Head of caudate nucleus (tissue), 42 donors: Measurements from ENCODE around the gene NR1D1.

ENCODE experiments used
- DNase-seq, 42 donors: peaks; one replicate each; pipeline versions ENCODE4 v3.0.0 to v3.0.0-alpha.2; 2020 to 2021; ENCODE audit warnings: mixed read lengths in 7 of 42
- intact Hi-C: fragments of 100-400 bp; cut with DNase I; formaldehyde crosslinking; loops from one replicate; pipeline ENCODE4 v1.15.0; 2022

NR1D1 gene

DNA sequence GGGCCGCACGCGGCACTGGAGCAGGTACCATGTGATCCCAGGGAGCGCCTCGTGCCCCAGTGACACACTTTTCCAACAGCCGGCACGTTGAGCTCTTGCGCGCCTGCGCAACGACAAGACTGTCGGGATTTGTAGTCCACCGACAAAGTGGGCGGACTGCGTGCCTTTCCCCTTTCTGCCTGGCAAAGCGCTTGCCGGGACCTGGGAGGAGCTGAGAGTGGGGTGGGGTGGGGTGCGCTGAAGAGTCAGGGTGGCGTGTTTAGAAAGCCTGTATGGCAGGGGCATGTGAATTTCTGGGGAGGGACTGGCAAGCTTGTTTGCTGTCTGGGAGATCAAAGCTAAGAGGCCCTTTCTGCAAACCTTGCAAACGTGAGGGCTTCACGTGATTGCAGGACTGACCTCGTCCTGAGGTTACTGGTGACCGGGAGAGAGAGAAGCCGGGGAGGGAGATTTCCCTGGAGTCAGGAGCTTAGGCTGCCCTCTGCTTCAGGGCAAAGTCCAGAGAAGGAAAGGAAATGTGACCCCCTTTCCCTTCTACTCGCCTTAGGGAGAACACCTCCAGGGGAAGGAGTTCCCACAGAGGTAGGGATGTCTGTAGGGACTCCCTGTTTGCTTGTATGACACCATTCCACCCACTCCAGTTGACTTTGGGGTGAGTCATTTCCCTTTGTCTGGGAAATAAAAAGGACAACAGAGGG is 429 bp upstream of the NR1D1 start:
- DNase-seq: peak; percentile 91 to 100 (median 98)
- intact Hi-C loops: no loop called here

DNA sequence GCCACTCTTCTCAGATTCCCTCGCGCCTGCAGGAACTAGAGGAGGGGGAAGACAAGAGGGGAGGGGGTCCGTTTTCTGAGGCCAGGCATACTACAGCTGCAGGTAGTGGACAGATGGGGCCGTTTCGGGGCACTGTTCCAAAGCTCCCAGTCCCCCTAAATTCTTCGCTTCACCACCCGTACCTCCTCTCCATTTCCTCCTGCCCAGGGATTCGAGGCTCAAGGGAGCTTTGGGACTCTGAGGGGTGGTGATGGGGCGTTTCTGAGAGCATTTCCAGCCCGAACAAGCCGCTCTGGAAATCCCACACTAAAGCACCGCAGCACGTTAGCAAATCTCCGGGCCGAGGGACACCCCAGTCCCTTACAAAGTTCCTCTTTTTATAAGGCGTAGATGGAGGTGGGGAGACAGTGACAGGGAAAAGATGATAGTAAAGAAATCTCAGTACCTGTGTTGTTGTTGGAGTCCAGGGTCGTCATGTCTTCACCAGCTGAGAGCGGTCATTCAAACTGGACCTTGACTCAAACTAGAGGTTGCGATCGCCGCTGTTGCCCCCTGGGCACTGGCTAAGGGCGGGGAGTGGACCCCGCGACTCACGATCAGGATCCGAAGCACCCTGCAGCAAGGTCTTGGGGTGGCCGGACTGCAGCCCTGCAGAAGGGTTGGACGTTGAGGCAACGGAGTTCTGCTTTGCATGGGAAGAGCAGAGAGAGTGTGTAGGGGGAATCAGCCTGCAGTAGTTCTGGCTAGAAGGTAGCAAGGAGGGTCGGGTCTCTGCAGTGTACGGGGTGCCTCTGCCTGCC is 570 bp downstream of the NR1D1 start:
- intact Hi-C loops: no loop called here
- DNase-seq: peak in 5 of 42 donors; percentile 22 to 44 (median 36)

DNA sequence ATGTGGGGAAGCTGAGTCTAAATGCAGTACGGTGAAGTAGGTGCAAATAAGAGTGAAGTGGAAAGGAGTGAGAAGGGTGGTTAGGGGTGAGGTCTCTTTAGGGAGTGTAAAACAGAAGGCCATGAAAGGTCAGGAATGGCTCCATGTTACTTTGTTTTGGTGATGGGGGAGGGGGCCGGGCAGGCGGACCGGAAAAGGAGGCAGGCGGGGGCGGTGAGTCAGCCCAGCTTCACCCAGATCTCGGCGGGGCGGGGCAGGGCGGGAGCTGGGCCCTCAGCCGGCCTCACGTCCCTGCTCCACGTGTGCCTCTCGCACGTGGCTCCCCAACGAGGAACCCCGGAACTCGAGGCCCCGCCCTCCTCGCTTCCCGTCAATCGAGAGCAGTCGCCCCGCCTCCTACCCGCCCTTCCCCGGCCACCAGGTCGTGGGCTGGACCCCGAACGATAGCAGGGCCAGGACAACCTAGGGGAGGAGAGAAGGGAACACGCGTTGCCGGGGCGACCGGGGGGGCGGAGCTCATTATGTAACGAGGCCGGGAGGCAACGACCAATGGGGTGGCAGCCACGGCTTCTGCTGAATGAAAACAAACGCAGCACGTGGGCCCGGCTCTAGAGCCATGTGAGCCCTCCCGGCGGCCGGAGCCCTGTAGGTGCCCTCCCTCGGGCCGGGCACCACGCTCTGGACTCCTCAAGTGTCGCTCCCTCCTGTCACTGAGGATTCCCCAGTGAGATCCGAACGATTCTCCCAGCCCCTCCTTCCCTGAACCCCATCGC is 1.4 kb downstream of the NR1D1 start:
- intact Hi-C loops: no loop called here
- peak; percentile 96 to 100 (median 98) for DNase-seq

DNA sequence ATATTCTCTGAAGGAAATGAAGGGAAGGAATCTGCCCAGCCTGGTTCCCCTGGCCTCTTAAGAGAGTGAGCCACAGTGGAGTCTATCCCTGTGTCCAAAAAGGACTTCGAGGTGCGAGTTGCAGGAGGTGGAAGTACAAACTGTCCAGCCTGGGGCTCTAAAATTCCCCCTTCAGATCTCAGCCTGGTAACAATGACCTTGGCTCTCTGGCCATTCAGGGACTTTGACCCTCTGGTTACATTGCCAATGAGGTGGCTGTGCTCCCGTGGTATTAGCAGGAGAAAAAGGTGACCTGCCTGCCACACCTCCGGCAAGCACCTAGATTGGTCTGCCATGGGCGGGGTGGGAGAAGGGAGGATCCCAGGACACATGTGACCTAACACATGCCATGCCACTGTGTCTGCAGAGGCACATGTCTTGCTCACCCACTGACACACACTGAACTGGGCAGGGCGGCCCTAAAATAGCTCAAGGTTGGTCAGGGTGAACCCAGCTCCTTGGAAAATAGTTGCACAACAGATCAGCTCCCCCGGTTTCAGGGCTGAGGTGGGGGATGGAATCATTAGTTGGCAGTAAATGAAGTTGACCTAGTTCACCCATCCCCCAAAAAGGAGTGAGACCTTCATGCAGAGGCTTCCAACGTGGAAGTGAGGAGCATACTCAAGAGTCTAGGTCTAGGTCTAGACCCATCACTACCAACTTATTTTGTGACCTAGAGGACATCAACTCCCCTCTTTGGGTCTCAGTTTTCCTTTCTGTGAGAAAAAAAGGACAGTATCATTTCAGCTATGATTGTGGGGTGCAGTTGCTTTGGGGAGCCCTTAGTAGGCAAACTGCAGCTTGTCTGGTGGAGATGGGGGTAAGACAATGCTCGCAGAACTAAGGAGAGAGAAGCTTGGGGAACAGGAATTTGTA is 2.2 kb downstream of the NR1D1 start:
- intact Hi-C loops: no loop called here
- peak in 27 of 42 donors; percentile 27 to 83 (median 63) for DNase-seq

DNA sequence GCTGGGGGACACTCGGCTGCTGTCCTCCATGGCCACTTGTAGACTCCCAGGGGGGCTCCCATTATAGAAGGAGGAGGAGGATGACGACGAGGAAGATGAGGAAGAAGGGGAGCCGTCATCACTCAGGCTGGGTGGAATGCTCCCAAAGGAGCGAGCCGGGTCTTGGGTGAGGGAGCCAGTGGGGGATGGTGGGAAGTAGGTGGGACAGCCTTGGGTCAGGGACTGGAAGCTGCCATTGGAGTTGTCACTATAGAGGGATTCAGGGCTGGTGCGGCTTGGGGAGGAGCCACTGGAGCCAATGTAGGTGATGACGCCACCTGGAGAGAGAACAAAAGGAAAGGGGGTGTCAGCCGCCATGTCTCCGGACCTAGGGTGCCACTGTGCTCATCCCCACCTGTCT is 3.3 kb downstream of the NR1D1 start:
- intact Hi-C loops: no loop called here
- peak in 5 of 42 donors; percentile 20 to 52 (median 45) for DNase-seq

DNA sequence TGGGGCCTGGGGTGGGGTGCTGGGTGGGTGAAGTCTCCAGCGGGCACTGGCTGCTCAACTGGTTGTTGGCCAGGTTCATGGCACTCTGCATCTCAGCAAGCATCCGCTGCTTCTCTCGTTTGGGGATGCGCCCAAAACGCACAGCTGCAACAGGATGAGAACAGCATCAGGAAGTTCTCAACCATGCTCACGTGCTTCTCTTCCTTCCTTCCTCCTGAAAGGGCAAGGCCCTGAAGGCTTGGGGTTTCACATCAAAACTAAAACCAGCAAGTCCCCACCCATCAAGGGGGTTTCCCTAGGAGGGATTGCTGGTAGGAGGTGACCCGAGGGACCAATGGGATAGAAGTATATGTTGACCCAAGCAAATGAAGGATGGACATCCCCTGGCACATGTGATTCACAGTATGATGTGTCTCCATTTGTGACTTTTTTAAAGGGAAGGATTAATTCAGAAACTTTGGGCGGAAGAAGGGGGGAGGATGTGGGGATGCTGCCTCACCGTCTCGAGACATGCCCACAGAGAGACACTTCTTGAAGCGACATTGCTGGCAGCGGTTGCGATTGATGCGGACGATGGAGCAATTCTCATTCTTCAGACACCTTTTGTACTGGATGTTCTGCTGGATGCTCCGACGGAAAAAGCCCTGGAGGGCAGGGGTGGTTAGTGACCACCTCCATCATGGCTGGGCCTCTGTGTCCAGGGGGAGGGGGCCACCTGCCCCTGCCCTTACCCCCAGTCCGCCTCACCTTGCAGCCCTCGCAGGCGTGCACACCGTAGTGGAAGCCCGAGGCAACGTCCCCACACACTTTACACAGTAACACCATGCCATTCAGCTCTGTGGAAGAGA is 4.2 kb downstream of the NR1D1 start:
- intact Hi-C loops: no loop called here
- peak in 22 of 42 donors; percentile 8 to 73 (median 46) for DNase-seq

DNA sequence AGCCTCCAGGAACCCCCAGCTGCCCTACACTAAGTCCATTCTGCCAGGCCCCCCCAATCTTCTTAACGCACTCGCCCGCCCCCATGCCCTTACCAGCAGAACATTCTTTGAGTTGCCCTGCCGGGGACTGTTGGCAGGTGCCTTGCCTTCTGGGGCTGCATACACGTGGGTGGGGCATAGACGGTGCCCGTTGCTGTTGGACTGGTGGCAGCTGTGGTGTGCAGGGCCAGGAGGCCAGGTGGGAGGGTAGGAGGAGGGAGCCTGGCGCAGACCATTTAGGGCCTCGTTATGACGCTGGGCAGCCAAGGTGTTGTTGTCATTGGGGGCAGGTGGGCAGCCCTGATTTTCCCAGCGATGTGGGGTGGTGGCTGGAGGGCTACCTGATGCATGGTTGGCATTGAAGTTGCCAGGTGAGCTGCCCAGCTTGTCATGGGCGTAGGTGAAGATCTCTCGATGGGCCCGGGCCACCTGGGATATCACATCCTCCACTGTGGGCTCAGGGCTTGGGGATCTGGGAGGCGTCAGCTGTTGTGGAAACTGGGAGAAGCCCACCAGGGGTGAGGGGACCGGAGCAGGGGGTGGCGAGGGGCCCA is 4.9 kb downstream of the NR1D1 start:
- peak in 9 of 42 donors; percentile 20 to 51 (median 37) for DNase-seq
- intact Hi-C loops: no loop called here

DNA sequence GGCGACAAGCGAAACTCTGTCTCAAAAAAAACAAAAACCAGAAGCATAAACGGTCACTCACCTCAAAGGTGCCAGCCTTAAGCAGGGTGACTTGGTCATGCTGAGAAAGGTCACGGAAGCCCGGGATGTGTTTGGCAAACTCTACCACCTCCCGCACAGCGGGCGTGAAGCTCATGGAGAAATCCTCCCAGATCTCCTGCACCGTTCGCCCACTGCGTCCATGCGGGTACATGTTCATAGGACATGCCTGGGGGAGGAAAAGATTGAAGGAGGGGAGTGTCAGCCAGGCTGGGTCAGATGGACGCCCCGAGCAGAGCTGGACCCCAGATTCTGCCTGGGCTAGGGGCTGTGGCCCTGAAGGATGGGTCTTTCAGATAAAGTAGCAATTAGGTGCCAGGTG is 5.5 kb downstream of the NR1D1 start:
- peak in 6 of 42 donors; percentile 16 to 60 (median 40) for DNase-seq
- intact Hi-C loops: no loop called here

DNA sequence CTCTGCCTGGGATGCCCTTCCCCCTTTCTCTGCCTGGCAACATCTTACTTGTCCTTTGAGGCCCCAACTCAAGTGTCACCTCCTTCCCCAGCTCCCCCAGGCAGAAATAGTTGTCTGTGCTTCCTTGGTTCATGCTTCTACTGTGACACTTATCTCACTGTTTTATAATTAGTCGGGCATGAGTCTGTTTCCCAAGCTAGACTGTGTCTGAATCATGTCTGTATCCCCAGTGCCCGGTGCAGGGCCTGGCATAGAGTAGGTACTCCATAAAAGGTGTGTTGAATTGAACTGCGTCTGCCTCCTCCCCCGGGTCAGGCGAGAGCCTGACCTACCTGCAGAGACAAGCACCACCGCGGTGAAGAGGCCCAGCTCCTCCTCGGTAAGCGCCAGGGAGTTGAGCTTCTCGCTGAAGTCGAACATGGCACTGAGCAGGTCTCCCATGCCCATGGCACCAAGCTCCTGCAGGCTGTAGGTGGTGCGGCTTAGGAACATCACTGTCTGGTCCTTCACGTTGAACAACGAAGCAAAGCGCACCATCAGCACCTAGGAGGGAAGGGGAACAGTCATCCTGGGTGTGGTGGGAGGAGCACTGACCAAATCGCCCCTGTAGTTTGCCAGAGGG is 6.7 kb downstream of the NR1D1 start:
- intact Hi-C loops: no loop called here

DNA sequence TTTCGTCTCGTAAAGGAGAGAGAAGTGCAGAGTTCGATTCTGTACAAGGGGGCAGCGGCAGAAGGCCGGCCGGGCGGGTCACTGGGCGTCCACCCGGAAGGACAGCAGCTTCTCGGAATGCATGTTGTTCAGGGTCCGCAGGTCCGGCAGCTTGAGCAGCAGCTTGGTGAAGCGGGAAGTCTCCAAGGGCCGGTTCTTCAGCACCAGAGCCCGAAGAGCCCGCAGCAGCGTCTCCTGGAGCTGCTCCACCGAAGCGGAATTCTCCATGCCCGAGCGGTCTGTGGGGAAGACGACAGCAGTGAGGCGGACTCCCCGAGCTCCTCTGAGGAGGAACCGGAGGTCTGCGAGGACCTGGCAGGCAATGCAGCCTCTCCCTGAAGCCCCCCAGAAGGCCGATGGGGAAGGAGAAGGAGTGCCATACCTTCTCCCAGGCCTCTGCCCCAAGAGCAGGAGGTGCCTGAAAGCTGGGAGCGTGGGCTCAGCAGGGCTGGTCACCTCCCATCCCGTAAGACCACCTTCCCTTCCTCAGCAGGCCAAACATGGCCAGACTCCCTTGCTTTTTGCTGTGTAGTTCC is 7.3 kb downstream of the NR1D1 start:
- intact Hi-C loops: no loop called here
- DNase-seq: peak in 16 of 42 donors; percentile 19 to 63 (median 37)

More for the DNA sequence above, 6.7 kb downstream of the NR1D1 start:
- DNase-seq: peak in 10 of 42 donors; percentile 13 to 65 (median 40)

DNA sequence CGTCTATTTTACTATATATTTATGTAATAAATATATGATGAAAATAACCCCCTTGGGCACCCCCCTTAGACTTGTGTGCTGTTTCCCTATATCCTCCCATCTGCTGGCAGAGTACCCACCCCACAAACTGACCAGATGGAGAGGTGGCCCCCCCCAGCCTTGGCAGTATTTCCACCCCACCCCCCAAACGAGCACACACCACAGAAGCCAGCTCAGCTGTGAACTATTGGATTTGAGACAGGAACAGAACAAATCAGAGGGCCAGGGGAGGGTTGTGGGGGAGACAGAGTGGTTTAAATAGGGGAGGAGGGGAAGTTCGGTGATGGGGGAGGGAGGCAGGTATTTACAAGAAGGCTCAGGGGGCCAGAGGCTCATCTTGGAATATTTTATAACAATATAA is 7.8 kb downstream of the NR1D1 start:
- DNase-seq: peak in 34 of 42 donors; percentile 55 to 86 (median 70)
- intact Hi-C loops: no loop called here

DNA sequence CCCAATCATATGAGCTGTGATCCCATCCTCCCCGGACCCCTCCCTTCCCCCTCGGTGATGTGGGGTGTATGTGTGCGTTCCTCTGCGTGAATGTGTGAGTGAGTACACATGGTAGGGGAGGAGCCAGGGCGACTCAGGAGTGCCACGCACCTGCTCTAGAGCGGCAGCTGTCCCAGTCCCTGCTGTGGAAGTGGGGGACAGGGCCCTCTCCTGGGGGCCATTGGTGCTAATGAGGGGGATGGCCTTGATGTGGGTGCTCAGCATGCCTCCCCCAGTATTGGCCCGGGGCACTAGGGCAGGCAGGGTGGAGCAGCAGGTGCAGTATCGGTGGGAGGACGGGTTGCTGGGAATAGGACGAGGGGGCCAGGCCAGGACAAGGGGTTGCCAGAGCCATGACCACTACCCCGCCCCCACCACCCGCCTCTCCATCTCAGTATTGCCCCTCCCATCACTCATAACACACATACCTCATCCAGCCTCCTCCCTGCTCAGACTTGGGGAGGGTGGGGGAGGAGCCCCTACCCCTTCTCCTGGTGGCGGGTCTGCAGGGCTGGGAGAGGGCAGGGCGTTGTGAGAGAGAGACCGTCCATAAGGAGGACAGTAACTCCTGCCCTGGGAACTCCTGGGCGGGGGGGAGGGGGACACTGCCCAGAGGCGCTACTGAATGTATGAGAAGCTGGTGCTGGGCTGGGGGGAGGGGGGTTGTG is 8.5 kb downstream of the NR1D1 start:
- DNase-seq: peak in 7 of 42 donors; percentile 16 to 54 (median 44)
- intact Hi-C loops: no loop called here

DNA sequence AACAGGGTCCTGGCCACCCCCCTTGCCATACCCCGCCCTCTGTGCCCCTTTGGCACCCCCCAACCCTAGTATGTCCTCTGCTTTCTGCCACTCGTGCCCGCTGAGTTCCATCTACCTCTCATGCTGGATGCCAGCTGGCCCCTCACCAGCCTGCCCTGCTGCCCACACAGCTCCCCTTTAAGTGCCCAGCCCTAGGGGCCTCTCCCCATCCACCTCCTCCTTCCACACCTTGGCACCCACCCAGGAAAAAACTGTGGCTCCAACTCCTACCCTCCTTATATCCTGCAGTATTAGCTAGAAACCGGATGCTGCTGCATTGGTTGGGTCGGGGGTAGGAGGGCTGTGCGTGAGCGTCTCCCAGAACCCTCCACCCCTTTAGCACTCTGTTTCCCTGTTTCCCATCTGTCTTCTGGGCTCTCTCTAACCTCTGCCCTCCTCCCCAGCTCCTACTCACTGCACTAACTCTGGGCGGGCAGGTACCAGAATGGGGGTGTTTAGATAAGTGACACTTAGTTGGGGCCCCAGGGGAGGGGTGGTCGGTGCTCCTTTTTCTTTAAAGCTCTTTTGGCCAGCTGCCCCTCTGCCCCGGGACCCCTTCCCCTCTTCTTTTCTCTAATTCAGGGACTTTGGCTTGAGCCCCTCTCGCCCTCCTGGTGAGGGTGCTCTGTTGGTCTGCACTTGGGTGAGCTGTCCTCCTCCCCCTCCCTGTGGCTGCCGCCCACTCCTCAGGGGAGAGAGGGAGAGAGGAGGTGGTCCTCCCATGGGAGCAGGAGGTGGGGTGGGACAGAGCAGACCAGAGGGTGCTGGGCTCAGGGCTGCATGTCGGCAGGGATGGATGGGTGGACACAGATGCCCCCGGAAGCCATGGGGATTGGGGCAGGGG is 9.9 kb downstream of the NR1D1 start:
- intact Hi-C loops: no loop called here
- peak in 1 of 42 donors; percentile 56 for DNase-seq

DNA sequence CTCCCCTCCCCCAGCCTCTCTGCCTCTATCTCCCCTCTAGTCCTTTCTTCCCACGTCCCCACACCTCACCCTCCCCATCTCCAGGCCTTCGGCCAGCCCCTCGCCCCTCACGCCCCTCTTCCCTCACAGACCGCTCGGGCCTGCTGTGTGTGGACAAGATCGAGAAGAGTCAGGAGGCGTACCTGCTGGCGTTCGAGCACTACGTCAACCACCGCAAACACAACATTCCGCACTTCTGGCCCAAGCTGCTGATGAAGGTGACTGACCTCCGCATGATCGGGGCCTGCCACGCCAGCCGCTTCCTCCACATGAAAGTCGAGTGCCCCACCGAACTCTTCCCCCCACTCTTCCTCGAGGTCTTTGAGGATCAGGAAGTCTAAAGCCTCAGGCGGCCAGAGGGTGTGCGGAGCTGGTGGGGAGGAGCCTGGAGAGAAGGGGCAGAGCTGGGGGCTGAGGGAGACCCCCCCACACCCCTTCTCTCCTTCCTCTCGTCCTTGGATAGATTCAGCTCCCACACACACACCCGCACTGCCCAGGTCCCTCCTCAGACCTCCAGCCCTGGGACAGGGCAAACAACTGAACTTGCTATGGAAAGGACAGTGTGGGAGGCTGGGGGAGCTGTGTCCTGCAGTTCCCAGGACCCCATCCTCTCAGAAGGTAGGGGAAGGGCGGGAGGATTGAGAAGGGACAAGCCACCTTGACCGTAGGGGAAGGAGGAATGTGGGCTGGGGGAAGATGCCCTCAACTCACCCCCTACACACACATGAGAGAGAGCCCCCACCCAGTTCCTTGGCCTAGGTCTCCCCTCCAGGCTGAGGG is 11.1 kb downstream of the NR1D1 start:
- DNase-seq: no peak
- intact Hi-C loops: loop anchor here (10.0 kb wide), 1 partner anchor 74 kb away; the partner anchor contains the start of gene CSF3
